GM21367 (cell line): ENCODE results near the gene TMEM141.
A peak's percentile ranks its signal among the peaks of the same experiment; 100 is the strongest.
"Not testable (repeated sequence)": the region's sequence is repeated elsewhere in the genome, so short reads cannot be mapped to it uniquely, and the experiment has no call there.

Source experiments
- ATAC-seq: cut with Tn5 transposase; IDR thresholded peaks from one replicate; pipeline ENCODE4 v1.9.1; 2021; ENCODE audit not compliant: unreplicated experiment

TMEM141 gene

DNA sequence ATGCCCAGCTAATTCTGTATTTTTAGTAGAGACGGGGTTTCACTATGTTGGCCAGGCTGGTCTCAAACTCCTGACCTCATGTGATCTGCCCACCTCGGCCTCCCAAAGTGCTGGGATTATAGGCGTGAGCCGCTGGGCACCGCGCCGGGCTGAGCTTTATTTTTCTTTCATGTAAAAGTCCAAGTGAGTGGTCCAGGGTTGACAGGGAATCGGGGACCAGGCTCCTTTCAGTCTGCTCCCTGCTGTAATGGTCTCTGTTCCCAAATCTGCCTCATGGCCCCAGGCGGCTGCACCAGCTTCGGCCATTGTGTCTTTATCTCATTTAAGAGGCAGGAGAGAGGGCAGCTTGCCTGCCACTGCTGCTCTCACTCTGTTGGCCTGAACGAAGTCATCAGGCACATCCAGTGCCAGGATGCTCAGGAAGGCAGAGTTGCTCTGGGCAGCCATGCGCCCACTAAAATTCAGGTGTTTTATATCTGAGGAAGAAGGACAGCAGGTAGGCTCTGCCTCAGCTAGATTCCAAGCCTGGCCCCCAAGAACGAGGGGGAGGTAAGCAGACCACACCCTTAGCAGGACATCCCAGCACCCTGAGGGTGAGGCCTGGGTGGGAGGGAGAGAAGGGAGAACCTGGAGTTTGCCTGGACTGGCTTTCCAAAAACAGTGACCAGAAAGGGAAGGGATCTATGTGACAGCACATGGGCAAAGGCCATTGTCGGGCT, 3.3 kb downstream of the TMEM141 start:
- ATAC-seq = no peak

DNA sequence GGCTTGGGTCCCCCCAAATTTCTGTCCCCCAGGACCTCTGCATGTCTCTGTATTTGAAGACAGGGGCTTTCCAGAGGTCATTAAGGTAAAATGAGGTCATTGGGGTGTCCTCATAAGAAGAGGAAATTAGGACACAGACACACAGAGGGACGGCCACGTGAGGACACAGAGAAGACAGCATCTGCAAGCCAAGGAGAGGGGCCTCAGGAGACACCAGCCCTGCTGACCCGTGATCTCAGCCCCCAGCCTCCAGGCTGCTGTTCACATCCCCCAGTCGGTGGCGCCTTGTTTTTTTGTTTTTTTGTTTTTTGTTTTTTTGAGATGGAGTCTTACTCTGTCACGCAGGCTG, 3.8 kb downstream of the TMEM141 start:
- no peak for ATAC-seq

DNA sequence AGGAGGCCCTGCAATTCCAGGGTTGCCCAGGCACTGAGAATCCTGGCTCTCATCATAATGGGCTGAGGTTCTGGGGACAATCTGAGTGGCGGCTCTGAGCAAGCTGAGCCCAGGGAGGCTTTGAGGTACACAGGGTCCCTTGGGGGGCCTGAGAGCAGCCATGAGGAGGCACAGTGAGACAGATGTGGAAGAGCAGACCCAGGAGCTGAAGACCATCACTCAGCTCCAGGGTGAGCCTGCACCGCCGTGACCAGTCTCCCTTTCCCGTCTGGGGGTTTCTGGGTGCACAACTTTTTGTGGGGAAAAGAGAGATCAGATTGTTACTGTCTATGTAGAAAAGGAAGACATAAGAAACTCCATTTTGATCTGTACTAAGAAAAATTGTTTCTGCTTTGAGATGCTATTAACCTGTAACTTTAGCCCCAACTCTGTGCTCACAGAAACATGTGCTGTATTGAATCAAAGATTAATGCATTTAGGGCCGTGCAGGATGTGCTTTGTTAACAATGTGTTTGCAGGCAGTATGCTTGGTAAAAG, 5.2 kb downstream of the TMEM141 start, which contains the start of gene CCDC183:
Gene CCDC183, plus strand, starts transcription at position 101 of the 537 bp plus-strand sequence. Its CDS starts 60 bp downstream, at position 161.
- no peak for ATAC-seq

DNA sequence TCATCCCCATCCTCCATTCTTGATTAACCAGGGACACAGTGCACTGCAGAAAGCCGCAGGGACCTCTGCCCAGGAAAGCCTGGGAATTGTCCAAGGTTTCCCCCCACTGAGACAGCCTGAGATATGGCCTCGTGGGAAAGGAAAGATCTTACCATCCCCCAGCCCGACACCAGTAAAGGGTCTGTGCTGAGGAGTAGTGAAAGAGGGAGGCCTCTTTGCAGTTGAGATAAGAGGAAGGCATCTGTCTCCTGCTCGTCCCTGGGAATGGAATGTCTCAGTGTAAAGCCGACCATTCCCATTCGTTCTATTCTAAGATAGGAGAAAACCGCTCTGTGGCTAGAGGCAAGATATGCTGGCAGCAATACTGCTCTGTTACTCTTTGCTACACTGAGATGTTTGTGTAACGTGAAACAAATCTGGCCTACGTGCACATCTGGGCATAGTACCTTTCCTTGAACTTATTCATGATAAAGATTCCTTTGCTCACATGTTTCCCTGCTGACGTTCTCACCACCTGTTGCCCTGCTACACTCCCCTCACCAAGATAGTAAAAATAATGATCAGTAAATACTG, 5.7 kb downstream of the TMEM141 start:
- ATAC-seq = not testable (repeated sequence)

DNA sequence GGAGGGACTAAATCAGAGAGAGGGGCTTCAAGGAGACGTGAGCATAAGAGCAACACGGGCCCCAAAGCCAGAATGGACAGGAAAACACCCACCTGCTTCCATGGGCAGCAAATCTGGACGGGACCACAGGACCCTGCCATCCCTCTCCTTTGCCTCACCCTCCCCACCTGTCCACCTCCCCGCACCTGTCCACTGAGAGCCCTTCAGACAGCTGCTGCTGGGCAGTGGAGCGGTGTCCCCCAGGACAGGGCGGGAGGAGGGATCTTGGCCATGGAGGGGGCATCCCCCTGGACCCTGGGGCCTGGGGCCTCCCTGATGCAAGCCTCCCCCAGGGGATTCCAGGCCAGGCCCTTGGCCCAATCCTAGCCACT, 7.5 kb downstream of the TMEM141 start:
- ATAC-seq = no peak

DNA sequence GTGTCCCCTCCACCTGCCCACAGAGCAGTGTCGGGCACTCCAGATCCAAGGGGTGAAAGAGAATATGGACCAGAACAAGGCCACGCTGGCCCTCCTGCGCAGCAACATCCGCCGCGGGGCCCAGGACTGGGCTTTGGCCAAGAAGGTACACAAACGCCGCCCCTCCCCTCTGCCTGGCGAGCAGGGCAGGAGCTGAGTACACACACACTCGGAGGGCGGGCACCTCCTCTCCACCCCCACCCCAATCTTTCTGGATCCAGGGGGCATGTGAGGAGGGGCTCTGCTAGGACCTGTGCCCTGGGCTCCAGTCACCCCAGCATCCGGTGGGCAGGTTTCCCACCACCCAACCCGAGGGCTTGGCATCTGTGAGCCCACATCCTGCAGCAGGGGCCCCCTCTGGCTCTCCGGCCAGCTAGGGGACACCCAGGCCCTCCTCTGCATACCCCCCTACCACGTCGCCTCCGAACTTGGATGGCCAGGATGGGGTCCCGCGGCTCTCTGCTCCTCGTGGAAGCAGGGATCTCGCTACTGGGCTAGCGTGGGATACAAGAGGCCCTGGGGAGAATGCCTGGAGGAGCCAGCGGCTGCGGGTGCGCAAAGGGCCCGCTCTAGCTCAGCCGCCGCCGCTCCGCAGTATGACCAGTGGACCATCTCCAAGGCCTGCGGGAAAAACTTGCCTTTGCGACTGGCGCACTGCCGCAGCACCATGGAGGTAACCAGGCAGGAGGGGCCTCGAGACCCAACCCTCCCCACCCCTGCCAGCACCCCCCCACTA, 8.1 kb downstream of the TMEM141 start:
- no peak for ATAC-seq

DNA sequence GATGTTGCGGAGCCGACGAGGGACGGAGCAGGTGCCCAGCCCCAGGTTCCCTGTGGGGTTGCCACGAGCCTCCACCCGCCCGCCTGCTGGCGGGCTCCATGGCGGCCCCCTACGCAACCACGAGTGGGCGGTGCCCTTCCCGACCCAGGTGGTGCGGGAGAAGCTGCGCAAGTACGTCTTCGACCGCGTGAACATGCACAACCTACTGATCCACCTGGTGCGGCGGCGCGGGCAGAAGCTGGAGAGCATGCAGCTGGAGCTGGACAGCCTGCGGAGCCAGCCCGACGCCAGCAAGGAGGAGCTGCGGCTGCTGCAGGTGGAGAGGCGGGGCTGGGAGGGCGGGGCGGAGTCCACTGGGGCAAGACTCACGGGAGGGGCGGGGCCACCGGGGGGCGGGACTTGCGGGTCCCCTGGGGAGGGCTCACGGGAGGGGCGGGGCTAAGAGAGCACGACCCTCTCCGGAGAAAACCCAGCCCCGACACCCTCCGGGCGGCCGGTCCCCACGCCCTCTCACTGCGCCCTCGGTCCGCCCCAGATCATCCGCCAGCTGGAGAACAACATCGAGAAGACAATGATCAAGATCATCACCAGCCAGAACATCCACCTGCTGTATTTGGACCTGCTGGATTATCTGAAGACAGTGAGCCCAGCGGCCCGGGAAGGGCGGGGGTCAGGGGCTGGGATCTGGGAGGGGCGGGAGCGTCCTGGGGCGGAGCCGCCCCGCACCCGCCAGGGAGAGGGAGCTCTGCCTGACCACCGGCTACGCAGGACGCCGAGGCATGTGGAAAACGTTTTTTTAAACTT, 8.9 kb downstream of the TMEM141 start:
- ATAC-seq = no peak

DNA sequence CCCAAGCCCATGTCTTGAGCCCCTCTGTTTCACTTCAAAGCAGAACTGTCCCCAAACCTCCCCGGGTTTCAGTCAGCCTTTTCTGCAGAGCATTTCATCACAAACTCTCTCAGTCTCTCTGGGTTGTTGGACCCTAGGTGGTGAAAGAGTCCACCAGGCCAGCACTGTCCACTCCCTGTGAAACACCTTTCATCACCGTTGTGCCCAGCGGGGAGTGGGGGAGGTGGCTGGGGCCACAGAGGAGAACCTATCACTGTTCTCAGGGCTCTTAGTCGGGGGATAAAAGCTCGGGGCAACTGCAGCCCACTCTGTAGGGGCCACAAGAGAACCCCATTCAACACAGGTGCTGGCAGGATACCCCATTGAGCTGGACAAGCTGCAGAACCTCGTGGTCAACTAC, 11.2 kb downstream of the TMEM141 start:
- no peak for ATAC-seq

DNA sequence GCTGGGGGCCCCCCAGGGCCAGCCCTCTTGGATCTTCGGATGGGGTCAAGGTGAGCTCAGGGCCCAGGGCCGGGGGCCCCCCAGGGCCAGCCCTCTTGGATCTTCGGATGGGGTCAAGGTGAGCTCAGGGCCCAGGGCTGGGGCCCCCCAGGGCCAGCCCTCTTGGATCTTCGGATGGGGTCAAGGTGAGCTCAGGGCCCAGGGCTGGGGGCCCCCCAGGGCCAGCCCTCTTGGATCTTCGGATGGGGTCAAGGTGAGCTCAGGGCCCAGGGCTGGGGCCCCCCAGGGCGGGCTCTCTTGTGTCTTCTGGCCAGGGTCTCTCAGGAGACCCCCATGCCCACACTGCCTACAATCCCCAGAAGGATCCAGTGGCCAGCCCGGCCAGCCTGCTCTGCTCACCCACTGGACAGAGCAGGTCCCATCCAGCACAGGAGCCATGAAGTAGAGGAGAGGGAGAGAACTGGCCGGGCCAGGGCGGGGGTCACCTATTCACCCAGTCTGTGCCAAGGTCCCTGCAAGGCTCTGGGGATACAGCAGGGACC, 11.9 kb downstream of the TMEM141 start:
- ATAC-seq = not testable (repeated sequence)

DNA sequence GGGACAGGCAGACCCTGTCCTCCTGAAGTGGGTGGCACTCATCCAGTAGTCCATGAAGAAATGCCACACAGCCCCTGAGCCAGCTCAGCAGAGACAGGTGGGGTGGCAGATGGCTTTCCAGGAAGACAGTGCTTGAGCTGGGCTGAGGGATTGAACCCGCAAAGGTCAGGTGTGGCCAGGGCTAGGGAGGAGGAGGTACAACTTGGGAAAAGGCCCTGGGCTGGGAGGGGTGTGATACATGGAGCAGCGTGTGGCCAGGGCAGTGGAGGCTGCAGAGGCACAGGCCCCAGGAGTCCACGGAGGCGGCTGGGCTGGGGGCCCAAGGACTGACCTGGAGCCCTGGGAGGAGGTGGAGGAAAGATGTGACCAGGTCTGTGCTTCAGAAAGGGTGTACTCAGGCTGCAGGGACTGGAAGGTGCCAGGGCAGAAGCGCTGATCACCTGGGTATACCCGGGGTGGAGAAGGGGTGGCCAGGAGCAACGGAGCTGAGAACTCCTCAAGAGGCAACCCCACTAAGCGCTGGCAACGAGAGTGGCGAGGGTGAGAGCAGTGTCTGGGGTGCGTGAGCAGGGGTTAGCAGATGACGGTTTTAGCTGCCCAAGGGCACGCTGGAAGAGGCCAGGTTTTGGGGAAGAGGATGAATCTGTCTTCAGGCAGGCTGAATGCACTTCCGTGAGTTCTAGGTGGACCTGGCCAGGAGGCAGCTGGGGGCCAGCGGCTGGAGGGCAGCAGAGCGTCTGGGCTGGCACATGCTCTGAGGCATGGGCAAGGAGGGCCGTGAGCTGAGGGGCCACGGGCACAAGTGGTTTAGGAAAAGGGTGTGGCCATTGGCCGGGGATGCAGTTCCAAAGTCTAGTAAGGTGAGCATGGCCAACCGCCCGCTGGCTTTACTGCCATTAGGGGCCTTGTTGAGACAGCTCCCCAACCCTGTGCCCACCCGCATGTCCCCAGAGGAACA, 12.7 kb downstream of the TMEM141 start:
- no peak for ATAC-seq

DNA sequence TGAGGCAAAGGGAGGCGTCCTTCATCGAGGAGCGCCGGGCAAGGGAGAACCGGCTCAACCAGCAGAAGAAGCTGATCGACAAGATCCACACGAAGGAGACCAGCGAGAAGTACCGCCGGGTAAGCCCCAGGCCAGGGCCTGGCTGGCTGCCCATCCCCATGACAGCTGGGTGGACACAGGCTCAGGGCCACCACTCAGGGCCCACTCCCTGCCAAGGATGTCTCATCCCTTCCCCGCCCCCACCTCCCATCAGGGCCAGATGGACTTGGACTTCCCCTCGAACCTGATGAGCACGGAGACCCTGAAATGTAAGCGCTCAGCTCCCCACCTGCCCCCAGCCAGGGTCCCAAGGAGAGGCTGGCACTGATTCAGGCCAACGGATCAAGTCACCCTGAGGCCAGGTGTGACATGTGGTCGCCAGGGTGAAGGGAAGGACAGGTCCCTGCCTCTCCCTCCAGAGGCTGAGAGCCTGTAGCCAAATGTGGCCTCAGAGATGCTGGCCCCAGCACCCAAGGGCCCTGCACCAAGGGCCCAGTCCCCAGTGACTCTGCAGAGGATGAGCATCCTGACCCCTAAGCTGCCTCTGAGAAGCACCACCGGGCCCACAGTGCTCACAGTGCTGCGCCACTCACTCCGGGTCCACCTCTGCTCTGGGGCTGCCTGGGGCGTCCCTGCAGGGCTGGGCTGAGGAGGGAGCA, 13.5 kb downstream of the TMEM141 start:
- ATAC-seq = no peak

DNA sequence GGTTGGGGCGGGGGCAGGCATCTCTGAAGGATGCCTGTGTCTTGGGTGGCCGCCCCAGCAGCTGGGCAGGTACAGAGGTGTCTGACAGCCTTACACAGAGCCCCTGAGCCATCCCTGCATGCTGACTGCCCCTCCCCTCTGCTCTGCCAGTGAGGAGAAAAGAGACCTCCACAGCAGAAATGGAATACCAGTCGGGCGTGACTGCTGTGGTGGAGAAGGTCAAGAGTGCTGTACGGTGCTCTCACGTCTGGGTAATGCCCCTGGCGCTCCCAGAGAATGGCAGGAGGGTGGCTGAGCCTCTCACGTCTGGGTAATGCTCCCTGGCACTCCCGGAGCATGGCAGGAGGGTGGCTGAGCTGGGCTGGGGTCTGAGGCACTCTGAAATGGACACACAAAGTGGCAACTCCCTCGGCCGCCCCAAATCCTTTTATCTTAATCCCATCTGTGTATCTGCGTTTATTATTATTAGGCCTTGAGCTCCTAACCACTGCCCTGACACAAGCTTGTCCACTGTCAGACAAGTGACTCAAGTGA, 14.1 kb downstream of the TMEM141 start:
- ATAC-seq = no peak

DNA sequence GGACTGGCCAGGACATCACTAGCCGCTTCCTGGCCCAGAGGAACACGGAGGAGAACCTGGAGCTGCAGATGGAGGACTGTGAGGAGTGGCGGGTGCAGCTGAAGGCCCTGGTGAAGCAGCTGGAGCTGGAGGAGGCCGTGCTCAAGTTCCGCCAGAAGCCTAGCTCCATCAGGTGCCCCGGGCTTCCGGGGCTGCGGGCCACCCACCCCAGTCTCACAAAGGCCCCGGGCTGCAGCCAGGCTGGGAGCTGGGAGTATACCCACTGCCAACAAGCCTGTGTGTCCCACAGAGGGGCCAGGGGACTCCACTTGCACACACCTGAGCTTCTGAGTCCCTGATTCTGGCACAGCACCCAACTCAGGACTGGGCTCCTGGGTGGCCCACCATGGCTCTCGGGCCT, 14.9 kb downstream of the TMEM141 start:
- ATAC-seq = no peak

DNA sequence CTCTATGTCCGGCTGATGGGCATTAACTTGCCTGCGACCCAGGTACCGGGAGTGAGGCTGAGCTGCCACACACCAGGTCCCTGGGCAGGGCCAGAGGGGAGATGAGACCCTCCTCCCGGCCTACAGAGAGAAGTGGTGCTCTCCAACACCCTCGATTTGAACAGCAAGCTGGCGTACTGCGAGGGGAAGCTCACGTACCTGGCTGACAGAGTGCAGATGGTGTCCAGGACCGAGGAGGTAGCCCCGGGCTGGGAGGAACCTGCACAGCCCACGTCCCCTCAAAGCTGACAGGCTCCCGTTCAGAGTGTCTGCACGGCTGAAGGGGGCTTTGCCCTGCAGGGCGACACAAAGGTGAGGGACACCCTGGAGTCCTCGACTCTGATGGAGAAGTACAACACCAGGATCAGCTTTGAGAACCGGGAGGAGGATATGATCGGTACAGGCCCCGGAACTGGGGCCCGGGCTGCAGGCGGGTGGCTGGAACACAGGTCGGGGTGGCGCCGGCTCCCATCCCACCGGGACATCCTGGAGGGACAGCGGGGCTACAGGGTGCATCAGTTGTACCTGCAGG, 15.6 kb downstream of the TMEM141 start:
- ATAC-seq = no peak

DNA sequence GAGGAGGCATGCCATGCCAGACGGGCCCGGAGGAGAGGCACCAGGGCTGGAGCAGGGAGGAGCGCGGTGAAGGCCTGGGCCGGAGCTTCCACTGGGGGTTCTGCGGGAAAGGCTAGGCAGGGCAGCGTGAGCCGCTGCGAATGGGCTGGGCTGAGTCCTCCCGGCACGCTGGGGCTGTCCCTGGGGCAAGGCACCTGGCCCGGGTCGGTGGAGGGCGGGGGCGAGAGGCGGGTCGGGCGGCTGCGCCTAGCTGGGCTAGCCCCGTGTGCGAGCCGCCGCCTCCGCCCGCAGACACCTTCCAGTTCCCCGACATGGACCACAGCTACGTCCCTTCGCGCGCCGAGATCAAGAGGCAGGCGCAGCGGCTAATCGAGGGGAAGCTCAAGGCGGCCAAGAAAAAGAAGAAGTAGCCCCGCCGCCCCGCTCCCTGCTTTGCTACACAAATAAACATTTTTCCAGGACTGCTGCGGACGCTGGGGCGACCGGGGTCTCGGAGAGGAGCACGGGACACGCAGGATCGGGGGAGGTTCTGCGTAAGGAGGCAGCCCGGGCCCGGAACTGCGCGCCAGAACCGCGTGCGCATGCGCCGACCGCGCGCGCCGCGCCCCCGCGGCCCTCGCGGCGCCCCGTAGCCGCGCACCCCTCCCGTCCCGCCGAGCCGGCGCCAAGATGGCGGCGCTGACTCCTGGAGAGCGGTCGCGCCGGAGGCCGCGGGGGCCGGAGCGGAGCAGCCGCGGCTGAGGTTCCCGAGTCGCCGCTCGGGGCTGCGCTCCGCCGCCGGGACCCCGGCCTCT, 16.3 kb downstream of the TMEM141 start, which contains the start of gene RABL6:
Gene RABL6, plus strand, starts transcription at position 668 of the 794 bp plus-strand sequence. CDS start 249 bp downstream, outside the sequence.
- ATAC-seq = peak; percentile 69

DNA sequence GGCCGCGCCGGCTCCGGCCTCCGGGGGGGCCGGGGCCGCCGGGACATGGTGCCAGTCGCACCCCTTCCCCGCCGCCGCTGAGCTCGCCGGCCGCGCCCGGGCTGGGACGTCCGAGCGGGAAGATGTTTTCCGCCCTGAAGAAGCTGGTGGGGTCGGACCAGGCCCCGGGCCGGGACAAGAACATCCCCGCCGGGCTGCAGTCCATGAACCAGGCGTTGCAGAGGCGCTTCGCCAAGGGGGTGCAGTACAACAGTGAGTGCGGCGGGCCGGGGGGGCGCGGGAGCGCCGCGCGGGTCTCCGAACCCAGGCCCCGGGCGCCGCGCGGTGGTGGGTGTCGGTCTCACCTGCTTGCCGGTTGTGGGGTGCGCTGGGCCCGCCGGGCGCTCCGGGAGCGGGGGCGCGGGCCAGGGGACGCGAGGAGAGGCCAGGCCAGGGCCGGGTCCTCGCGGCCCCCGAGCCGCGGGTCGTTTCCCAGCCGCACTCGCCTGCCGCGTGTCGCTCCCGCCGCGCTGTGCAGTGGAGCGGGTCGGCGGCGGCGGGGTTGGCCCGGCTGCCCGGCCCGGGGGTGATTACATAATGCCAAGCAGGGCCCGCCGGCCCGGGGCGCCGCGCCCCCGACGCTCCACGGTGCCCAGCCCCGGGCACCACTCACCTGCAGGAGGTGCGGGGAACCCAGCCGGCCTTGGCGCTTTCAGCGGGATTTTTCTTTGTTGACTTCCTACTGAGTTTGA, 17.1 kb downstream of the TMEM141 start:
- peak; percentile 23 for ATAC-seq

DNA sequence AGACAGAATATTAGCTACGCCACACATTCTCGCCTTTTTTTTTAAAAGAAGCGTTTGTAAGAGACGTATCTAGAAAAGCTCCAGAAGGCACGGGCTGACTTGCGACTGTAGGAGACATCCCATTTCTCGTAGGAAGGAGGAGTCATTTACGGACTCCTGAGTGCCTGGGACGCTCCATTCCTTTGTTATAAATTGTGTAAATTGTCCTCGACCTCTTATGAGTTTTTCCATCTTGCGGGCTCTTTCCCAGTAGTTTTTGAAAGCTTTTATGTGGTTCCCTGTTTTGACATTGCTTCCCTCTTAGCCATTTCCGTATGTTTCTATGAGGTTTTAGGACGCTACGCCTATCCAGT, 17.6 kb downstream of the TMEM141 start:
- ATAC-seq = no peak
